Panc1 (cell line): Measurements from ENCODE around the gene OR2T1.

ENCODE experiments used
- SIN3A ChIP-seq: IDR thresholded peaks from 2 replicates; pipeline ENCODE4 v1.6.1; 2012; ENCODE audit warnings: low read depth, mild to moderate bottlenecking, low read length, moderate library complexity, borderline replicate concordance; ENCODE audit not compliant: insufficient read depth
- TCF7L2 ChIP-seq: IDR thresholded peaks from 2 replicates; pipeline ENCODE4 v1.6.1; 2011; ENCODE audit warnings: mild to moderate bottlenecking, low read depth, low read length, inconsistent platforms
- TF ChIP-seq, protein P1 (sequence below): fragments of 450-650 bp; IDR thresholded peaks from 2 replicates; pipeline ENCODE4 v1.5.1; 2017; ENCODE audit warnings: mild to moderate bottlenecking
- TF ChIP-seq, protein P2 (sequence below), 2 experiments: IDR thresholded peaks; 2 replicates each; pipeline ENCODE4 v1.6.1; 2011 to 2012; ENCODE audit warnings: low read depth in 2 of 2, control low read depth in 1 of 2, low read length in 1 of 2, mild to moderate bottlenecking in 1 of 2, moderate library complexity in 1 of 2; ENCODE audit not compliant: insufficient read depth in 1 of 2

DNA sequence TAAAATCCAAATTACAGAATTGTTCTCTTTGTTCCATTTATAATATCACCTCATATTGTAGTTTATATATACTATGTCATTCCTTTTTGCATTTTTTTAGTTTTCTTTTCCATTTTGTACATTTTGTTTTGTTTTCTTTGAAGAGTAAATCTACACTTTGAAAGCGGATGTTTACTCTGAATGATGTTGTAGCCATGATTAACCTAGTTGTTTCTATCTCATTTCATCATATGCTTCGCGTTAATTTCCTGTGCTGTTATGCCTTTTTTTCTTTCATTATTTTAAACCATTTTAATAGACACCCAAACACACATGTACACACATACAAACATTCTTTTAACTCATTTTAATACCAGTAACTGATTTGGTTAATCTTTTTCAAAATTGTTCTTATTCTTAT, 22.0 kb upstream of the OR2T1 start:
- TF ChIP-seq, protein P1, sequence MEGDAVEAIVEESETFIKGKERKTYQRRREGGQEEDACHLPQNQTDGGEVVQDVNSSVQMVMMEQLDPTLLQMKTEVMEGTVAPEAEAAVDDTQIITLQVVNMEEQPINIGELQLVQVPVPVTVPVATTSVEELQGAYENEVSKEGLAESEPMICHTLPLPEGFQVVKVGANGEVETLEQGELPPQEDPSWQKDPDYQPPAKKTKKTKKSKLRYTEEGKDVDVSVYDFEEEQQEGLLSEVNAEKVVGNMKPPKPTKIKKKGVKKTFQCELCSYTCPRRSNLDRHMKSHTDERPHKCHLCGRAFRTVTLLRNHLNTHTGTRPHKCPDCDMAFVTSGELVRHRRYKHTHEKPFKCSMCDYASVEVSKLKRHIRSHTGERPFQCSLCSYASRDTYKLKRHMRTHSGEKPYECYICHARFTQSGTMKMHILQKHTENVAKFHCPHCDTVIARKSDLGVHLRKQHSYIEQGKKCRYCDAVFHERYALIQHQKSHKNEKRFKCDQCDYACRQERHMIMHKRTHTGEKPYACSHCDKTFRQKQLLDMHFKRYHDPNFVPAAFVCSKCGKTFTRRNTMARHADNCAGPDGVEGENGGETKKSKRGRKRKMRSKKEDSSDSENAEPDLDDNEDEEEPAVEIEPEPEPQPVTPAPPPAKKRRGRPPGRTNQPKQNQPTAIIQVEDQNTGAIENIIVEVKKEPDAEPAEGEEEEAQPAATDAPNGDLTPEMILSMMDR: no peak
- TF ChIP-seq TCF7L2 (no peak), SIN3A (no peak)
- TF ChIP-seq, protein P2, sequence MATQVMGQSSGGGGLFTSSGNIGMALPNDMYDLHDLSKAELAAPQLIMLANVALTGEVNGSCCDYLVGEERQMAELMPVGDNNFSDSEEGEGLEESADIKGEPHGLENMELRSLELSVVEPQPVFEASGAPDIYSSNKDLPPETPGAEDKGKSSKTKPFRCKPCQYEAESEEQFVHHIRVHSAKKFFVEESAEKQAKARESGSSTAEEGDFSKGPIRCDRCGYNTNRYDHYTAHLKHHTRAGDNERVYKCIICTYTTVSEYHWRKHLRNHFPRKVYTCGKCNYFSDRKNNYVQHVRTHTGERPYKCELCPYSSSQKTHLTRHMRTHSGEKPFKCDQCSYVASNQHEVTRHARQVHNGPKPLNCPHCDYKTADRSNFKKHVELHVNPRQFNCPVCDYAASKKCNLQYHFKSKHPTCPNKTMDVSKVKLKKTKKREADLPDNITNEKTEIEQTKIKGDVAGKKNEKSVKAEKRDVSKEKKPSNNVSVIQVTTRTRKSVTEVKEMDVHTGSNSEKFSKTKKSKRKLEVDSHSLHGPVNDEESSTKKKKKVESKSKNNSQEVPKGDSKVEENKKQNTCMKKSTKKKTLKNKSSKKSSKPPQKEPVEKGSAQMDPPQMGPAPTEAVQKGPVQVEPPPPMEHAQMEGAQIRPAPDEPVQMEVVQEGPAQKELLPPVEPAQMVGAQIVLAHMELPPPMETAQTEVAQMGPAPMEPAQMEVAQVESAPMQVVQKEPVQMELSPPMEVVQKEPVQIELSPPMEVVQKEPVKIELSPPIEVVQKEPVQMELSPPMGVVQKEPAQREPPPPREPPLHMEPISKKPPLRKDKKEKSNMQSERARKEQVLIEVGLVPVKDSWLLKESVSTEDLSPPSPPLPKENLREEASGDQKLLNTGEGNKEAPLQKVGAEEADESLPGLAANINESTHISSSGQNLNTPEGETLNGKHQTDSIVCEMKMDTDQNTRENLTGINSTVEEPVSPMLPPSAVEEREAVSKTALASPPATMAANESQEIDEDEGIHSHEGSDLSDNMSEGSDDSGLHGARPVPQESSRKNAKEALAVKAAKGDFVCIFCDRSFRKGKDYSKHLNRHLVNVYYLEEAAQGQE (IDR thresholded peaks at IDR 0.05; ENCODE audit: insufficient read depth in 1 of 2, low read depth in 2 of 2, low read length in 1 of 2): no peak
